GM12872 (cell line): ENCODE data around the gene SMYD3.

Source experiments
- TF ChIP-seq, protein P1 (sequence below): IDR thresholded peaks from 3 replicates; pipeline ENCODE4 v1.5.1; 2011; ENCODE audit warnings: low read depth, mild to moderate bottlenecking, low read length, moderate library complexity; ENCODE audit not compliant: insufficient read depth

SMYD3 gene

DNA sequence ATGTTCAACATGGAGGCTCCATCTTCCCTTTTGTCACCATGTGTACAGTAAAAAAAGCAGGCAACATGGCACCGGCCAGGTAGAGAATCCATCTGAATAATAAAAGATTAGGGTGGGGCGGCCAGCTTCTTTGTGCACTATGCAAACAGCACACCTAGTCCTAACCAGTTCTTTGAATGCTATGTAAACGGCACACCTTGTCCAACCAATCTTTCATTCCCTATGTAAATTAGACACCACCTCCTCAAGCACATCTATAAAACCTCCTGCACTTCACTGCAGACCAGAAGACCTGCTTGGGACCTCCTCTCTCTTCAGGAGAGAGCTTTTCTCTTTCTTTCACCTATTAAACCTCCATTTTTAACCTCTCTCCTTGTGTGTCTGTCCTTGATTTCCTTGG is 30.8 kb upstream of the SMYD3 start:
- TF ChIP-seq, protein P1, sequence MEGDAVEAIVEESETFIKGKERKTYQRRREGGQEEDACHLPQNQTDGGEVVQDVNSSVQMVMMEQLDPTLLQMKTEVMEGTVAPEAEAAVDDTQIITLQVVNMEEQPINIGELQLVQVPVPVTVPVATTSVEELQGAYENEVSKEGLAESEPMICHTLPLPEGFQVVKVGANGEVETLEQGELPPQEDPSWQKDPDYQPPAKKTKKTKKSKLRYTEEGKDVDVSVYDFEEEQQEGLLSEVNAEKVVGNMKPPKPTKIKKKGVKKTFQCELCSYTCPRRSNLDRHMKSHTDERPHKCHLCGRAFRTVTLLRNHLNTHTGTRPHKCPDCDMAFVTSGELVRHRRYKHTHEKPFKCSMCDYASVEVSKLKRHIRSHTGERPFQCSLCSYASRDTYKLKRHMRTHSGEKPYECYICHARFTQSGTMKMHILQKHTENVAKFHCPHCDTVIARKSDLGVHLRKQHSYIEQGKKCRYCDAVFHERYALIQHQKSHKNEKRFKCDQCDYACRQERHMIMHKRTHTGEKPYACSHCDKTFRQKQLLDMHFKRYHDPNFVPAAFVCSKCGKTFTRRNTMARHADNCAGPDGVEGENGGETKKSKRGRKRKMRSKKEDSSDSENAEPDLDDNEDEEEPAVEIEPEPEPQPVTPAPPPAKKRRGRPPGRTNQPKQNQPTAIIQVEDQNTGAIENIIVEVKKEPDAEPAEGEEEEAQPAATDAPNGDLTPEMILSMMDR = no peak

DNA sequence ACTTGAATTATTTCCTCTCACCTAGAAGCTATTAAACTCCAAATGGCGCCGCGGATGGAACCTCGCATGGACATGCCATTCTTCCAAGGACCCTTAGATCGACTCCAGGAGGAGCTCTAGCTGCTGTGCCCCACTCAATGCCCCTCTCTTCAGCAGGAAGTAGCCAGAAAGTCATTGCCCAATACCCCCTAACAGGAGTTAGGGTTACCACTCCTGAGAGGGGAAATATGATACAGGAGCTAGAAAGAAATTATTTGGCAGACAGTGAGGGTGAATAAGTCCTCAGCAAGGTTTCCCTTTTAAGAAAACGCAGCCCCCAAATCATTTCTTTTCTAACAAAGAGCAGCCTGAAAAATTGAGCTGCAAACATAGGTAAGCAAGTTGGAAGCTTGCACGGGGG is 30.4 kb upstream of the SMYD3 start:
- TF ChIP-seq, protein P1 = no peak

- TF ChIP-seq, protein P1 = no peak
Observed at GRCh38 chr1:246534114-246534513, 27.0 kb upstream of the SMYD3 start.

- TF ChIP-seq, protein P1 = no peak
Observed at GRCh38 chr1:246533371-246533905, 26.4 kb upstream of the SMYD3 start.

- TF ChIP-seq, protein P1 = no peak
Observed at GRCh38 chr1:246532519-246532918, 25.4 kb upstream of the SMYD3 start.

- TF ChIP-seq, protein P1 = no peak
Observed at GRCh38 chr1:246530482-246530881, 23.4 kb upstream of the SMYD3 start.

GRCh38 chr1:246528933-246529731 is 22.1 kb upstream of the SMYD3 start:
- TF ChIP-seq, protein P1 = no peak
